ENCODE data around the gene CCDC178. TPM values are rescaled to one million over a fixed set of nuclear protein-coding genes. Genes with fewer than 3 reads are reported as not detected.

The CCDC178 gene
- total RNA-seq, 1 experiment from 2014 or later: not detected

DNA sequence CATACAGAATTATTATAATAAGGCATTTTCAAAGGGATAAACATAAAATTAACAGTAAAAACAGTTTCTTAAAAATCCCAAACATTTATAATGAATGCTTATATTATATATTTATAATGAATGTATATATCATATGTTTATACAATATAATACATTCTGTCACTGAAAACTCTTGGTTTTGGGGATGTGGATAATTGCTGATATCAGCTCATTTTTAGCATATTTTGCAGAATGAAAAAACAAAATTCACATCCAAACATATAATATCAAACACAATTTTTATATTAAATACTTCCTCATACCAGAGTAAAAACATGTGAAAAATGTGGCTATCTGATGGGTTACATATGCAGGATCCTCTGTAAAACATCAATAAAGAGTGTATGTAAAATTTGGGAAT is 465.0 kb downstream of the CCDC178 start:
- Histone ChIP-seq H3K9me3 (ENCODE audit: insufficient read depth, low read depth) (no peaks in the 10 kb centered on the region), H4K20me1 (ENCODE audit: insufficient read depth) (no peaks in the 10 kb centered on the region), H3F3A (ENCODE audit: insufficient read depth, low read depth) (no peaks in the 10 kb centered on the region), H3K4me2 (no peak overlapping the region), H3K4me3 (no peak overlapping the region), H3K36me3 (ENCODE audit: low read depth) (no peaks in the 10 kb centered on the region), H2AFZ (no peak overlapping the region), H3K27me3 (ENCODE audit: insufficient read depth, low read depth) (no peaks in the 10 kb centered on the region), H3K4me1 (replicated peaks; ENCODE audit: insufficient read depth) (no peaks in the 10 kb centered on the region), H3K79me2 (ENCODE audit: low read depth) (no peaks in the 10 kb centered on the region), H3K9me2 (ENCODE audit: insufficient read depth) (no peaks in the 10 kb centered on the region), H3K27ac (no peak overlapping the region)
- BruUV-seq (replicated peaks): no TSS peak
- DNase-seq: no peak
- ChIA-PET CTCF (no interaction called here), POLR2A (ENCODE audit: unreplicated experiment) (no interaction called here)
- no peak for TF ChIP-seq EZH2 (IDR thresholded peaks at IDR 0.05; ENCODE audit: low read depth)
- TF ChIP-seq, protein P1, sequence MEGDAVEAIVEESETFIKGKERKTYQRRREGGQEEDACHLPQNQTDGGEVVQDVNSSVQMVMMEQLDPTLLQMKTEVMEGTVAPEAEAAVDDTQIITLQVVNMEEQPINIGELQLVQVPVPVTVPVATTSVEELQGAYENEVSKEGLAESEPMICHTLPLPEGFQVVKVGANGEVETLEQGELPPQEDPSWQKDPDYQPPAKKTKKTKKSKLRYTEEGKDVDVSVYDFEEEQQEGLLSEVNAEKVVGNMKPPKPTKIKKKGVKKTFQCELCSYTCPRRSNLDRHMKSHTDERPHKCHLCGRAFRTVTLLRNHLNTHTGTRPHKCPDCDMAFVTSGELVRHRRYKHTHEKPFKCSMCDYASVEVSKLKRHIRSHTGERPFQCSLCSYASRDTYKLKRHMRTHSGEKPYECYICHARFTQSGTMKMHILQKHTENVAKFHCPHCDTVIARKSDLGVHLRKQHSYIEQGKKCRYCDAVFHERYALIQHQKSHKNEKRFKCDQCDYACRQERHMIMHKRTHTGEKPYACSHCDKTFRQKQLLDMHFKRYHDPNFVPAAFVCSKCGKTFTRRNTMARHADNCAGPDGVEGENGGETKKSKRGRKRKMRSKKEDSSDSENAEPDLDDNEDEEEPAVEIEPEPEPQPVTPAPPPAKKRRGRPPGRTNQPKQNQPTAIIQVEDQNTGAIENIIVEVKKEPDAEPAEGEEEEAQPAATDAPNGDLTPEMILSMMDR (conservative IDR thresholded peaks at IDR 0.05): no peak
- intact Hi-C loops (cut with micrococcal nuclease; ENCODE audit: unreplicated experiment): no loop called here

DNA sequence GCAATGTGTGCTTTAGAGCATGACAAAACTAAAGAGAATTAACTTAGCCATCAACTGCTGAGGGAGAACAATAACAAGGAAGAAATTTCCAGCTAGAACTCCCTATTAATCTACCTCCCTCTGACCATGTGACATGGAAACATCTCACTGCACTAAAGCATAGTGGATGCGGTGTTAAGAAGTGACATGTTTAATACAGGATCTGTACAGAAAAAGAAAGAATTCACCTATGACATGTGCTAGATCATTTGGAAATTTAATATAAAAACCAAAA is 465.4 kb downstream of the CCDC178 start:
- CTCF ChIA-PET: no interaction called here
- no peak overlapping the region for H3K4me3 ChIP-seq

DNA sequence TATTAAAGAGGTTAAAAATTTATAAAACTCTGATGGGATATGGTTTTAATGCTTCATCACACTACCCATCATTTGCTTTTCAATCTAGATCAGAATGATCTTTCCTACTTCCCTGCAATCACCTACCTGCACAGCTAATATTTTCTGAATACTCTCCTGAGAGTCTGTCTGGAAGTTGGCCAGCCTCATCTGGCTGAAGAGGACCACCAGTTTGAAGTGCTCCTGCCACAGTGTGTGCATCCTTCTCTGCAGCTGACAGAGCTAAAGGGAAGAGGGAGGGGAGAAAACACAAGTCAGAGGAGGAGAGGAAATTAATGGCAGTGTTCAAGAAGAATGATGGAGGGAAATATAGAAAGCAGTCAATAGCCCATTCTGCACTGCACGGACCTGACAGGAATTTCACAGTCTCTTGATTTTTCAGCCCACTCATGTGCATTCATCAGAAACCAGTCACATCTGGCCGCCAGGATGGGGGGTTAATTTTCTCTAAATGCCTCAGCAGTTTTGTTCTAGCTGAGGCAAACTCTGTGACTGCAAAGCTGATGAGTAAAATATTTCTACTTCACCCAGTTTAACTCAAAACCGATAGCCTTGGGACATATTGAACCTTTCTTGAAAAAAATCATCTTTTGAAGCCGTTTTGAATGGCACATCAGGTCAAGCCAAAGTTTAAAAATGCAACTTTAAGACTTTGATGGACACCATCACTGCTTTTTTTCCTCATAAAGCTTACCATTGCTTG is 465.9 kb downstream of the CCDC178 start:
- no peaks in the 10 kb centered on the region for H3K9me3 ChIP-seq (ENCODE audit: insufficient read depth, low read depth)
- H3K36me3 ChIP-seq (ENCODE audit: low read depth): no peaks in the 10 kb centered on the region
- POLR2A ChIA-PET (ENCODE audit: unreplicated experiment): no interaction called here
- no peak overlapping the region for H3K4me3 ChIP-seq
- no peaks in the 10 kb centered on the region for H4K20me1 ChIP-seq (ENCODE audit: insufficient read depth)
- TF ChIP-seq, protein P1 (conservative IDR thresholded peaks at IDR 0.05): no peak
- TF ChIP-seq EZH2 (IDR thresholded peaks at IDR 0.05; ENCODE audit: low read depth): no peak
- CTCF ChIA-PET: no interaction called here
- no peaks in the 10 kb centered on the region for H3K4me1 ChIP-seq (replicated peaks; ENCODE audit: insufficient read depth)
- H3K9me2 ChIP-seq (ENCODE audit: insufficient read depth): no peaks in the 10 kb centered on the region
- no peak overlapping the region for H3K4me2 ChIP-seq
- no peaks in the 10 kb centered on the region for H3K79me2 ChIP-seq (ENCODE audit: low read depth)
- no peaks in the 10 kb centered on the region for H3K27me3 ChIP-seq (ENCODE audit: insufficient read depth, low read depth)
- DNase-seq: no peak
- H3F3A ChIP-seq (ENCODE audit: insufficient read depth, low read depth): no peaks in the 10 kb centered on the region
- H2AFZ ChIP-seq: no peak overlapping the region
- intact Hi-C loops (cut with micrococcal nuclease; ENCODE audit: unreplicated experiment): no loop called here
- H3K27ac ChIP-seq: no peak overlapping the region
- BruUV-seq (replicated peaks): no TSS peak

More for the DNA sequence above, 465.4 kb downstream of the CCDC178 start:
- Histone ChIP-seq H4K20me1 (ENCODE audit: insufficient read depth) (no peaks in the 10 kb centered on the region), H3K27me3 (ENCODE audit: insufficient read depth, low read depth) (no peaks in the 10 kb centered on the region), H3K27ac (no peak overlapping the region), H2AFZ (no peak overlapping the region), H3K36me3 (ENCODE audit: low read depth) (no peaks in the 10 kb centered on the region), H3K4me2 (no peak overlapping the region), H3K79me2 (ENCODE audit: low read depth) (no peaks in the 10 kb centered on the region), H3K9me3 (ENCODE audit: insufficient read depth, low read depth) (no peaks in the 10 kb centered on the region), H3F3A (ENCODE audit: insufficient read depth, low read depth) (no peaks in the 10 kb centered on the region), H3K4me1 (replicated peaks; ENCODE audit: insufficient read depth) (no peaks in the 10 kb centered on the region), H3K9me2 (ENCODE audit: insufficient read depth) (no peaks in the 10 kb centered on the region)
- intact Hi-C loops (cut with micrococcal nuclease; ENCODE audit: unreplicated experiment): no loop called here
- DNase-seq: no peak
- POLR2A ChIA-PET (ENCODE audit: unreplicated experiment): no interaction called here
- no TSS peak for BruUV-seq (replicated peaks)
- TF ChIP-seq EZH2 (IDR thresholded peaks at IDR 0.05; ENCODE audit: low read depth): no peak
- TF ChIP-seq, protein P1 (conservative IDR thresholded peaks at IDR 0.05): no peak

Measured in PC-9 (cell line).